GM23338 (cell line): Measurements from ENCODE around the gene TTC3.

Source experiments
- CTCF ChIP-seq, 2 experiments: fragments of 200-600 bp in 1 of 2; sonication (generic) in 1 of 2; conservative IDR thresholded peaks; 2 replicates each; pipeline versions ENCODE4 v1.5.1 to v1.6.1; 2016 to 2017; ENCODE audit warnings: antibody characterized with exemption in 2 of 2, low read depth in 2 of 2, mild to moderate bottlenecking in 2 of 2, moderate library complexity in 1 of 2
- ETS1 ChIP-seq: IDR thresholded peaks from 2 replicates; pipeline ENCODE4 v1.6.1; 2016; ENCODE audit warnings: antibody characterized with exemption
- EZH2 ChIP-seq: fragments of 200-600 bp; sonication (generic); IDR thresholded peaks from one replicate; pipeline ENCODE4 v1.8.0; 2017; ENCODE audit warnings: antibody characterized with exemption, mild to moderate bottlenecking, low read depth; ENCODE audit not compliant: unreplicated experiment
- EZH2phosphoT487 ChIP-seq: fragments of 200-600 bp; sonication (generic); IDR thresholded peaks from one replicate; pipeline ENCODE4 v1.8.1; 2018; ENCODE audit warnings: antibody characterized with exemption; ENCODE audit not compliant: unreplicated experiment
- JUNB ChIP-seq: IDR thresholded peaks from one replicate; pipeline ENCODE4 v1.6.1; 2016; ENCODE audit warnings: antibody characterized with exemption; ENCODE audit not compliant: unreplicated experiment
- POLR2AphosphoS5 ChIP-seq: IDR thresholded peaks from 2 replicates; pipeline ENCODE4 v1.6.1; 2016; ENCODE audit warnings: antibody characterized with exemption, low read depth
- REST ChIP-seq: IDR thresholded peaks from one replicate; pipeline ENCODE4 v1.6.1; 2018; ENCODE audit warnings: antibody characterized with exemption; ENCODE audit not compliant: unreplicated experiment
- STAT1 ChIP-seq: IDR thresholded peaks from one replicate; pipeline ENCODE4 v1.6.1; 2016; ENCODE audit warnings: antibody characterized with exemption; ENCODE audit not compliant: unreplicated experiment
- ZNF114 ChIP-seq: fragments of 250-450 bp; sonication (Bioruptor Pico); IDR thresholded peaks from 2 replicates; pipeline ENCODE4 v1.5.0; 2020; ENCODE audit warnings: mild to moderate bottlenecking, moderate library complexity
- ZNF331 ChIP-seq: fragments of 250-450 bp; sonication (Bioruptor Pico); IDR thresholded peaks from 2 replicates; pipeline ENCODE4 v1.5.0; 2020; ENCODE audit warnings: low read depth, mild to moderate bottlenecking, moderate library complexity

GRCh38 chr21:37074546-37074945 is 1.5 kb downstream of the TTC3 start:
- TF ChIP-seq CTCF (conservative IDR thresholded peaks at IDR 0.05; ENCODE audit: low read depth in 2 of 2): no peak
- TF ChIP-seq JUNB: no peak
- TF ChIP-seq EZH2: no peak
- no peak for TF ChIP-seq POLR2AphosphoS5
- no peak for TF ChIP-seq ZNF114
- TF ChIP-seq EZH2phosphoT487: no peak
- no peak for TF ChIP-seq REST
- no peak for TF ChIP-seq STAT1
- TF ChIP-seq ZNF331 (CRISPR knock-in tag): no peak
- TF ChIP-seq ETS1: no peak
